Globus pallidus (tissue), 1 donor: ENCODE results near the gene TSNAX.
"Not testable (repeated sequence)": the region's sequence is repeated elsewhere in the genome, so short reads cannot be mapped to it uniquely, and the experiment has no call there.

Source experiments
- DNase-seq: peaks from one replicate; pipeline ENCODE4 v3.0.0-alpha.2; 2015; ENCODE audit warnings: low spot score

TSNAX gene, protein sequence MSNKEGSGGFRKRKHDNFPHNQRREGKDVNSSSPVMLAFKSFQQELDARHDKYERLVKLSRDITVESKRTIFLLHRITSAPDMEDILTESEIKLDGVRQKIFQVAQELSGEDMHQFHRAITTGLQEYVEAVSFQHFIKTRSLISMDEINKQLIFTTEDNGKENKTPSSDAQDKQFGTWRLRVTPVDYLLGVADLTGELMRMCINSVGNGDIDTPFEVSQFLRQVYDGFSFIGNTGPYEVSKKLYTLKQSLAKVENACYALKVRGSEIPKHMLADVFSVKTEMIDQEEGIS

DNA sequence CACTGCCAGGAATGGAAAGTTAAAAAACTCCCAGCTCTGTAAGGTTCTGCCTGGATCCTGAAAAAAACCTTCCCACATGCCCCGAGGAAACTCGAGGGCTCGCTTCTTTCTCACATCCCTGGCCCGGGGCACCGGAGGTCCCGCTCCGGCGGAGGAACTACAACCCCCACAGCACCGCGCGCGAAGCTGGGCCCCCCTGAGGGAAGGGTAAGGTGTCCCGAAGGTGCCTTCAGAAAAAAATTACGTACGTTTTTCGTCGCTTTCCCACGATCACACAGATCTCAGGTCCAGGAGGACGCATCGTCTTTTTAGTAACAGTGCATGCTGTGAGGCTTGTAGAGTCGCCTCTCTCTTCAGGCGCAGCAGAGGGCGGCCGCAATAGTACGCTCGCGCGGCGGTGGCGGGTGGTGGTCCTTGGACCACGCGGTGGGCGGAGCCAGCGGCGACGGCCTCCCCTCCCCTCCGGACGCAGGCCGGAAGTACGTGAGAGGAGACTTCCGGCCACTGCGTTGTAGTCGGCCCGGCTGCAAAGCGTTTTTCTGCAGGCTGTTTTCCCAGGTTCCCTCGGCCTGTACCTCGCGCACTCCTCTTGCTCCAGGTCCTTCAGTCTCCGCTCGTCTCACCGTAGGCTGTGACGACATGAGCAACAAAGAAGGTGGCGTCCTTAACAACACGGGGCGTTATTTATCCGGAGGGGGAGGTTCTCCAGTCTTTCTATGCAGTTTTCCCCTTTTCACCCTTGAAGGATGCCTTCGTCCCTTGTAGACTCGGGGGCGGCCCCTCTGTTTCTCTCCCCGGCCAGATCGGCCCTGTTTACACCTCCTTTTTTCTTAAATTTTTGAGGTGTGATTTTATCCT lies at the start of gene TSNAX:
TSS of gene TSNAX (plus strand) at position 498 of the 858 bp plus-strand sequence. CDS start at position 640, 142 bp downstream.
- peak; percentile 90 for DNase-seq

DNA sequence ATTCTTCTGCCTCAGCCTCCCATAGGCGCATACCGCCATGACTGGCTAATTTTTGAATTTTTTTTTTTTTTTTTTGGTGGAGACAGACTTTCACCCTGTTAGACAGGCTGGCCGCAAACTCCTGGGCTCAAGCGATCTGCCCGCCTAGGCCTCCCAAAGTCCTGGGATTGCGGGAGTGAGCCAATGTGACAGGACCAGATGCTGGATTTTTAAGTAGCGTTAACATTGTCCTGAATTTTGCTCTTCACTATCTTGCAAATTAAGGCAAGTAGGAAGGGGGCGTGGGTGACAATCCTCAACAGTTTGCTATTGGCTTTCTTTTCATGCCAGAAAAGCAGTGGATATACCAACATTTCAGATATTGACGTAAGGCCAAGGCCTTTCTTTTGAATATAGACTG lies 49.7 kb upstream of the TSNAX start:
- DNase-seq = no peak

DNA sequence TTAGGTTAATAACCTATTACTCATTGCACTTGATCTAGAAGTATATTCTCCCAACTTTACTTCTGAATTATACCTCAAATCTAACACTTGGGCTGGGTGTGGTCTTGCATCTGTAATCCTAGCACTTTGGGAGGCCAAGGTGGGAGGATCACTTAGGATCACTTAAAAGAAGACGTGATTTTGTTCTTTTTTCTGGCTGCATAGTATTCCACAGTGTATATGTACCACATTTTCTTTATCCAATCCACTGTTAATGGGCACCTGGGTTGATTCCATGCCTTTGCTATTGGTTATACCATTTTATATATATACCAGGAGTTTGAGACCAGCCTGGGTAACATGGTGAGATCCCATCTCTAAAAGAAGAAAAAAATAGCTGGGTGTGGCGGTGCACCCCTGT lies 48.5 kb upstream of the TSNAX start:
- no peak for DNase-seq

DNA sequence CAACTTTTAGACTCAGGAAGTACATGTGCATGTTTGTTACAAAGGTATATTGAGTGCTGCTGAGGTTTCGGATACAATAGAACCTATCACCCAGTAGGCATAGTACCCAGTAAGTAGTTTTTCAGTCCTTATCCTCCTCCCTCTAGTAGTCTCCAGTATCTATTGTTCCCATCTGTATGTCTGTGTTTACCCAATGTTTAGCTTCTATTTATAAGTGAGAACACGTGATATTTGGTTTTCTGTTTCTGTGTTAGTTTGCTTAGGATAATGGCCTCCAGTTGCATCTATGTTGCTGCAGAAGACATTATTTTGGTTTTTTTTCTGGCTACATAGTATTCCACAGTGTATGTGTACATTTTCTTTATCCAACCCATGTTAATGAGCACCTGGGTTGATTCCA lies 47.2 kb upstream of the TSNAX start:
- DNase-seq = no peak

DNA sequence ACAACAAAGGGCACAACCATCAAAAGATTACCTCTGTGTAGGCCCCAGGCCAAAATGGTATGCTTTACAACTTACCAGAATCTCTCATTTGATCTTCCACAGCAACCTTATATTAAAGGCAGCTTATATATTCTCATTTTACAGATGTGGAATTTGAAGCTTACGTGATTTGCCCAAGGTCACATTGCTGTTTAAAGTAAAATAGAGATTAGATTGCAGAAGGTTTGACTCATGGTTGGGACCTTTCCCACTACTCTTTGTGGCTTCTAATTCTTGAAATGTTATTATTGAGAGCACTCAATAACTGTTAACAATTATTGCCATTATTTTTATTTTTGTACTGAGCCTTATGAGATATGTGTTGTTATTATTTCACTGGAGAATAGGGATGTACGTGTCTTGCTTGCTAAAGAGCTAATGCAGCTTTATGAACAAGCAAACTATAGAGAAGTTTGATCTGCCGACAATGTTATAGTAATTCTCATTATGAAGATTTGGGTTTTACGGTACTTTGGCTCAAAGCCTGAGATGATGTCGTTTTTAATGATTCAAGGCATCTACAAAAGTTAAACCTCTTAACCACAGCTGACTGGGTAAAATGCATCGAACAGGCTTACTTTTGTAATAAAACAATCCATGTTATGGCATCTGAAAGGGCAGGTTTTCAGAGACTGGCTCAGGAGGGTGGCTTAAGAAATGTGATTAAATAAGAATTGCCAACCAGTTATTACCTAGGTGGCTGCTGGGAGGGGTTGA lies 43.3 kb upstream of the TSNAX start:
- no peak for DNase-seq

DNA sequence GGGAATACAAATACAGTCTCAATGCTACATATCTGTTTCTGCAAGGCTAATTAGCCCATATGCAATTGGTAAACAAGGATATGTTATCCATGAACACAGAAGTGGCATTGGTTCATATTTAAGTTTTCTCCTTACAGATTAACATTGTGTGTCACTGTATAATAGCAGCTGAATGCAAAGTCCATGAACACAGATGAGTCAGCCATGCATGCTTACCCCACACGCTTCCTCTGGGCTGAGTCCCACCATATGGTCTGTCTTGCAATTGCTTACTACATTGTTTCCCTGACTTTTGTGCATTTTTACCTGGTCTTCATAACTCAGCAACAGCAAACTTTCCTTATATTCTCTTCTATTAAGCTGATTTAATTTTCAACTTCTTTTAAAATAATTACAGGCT lies 41.5 kb upstream of the TSNAX start:
- DNase-seq = no peak

DNA sequence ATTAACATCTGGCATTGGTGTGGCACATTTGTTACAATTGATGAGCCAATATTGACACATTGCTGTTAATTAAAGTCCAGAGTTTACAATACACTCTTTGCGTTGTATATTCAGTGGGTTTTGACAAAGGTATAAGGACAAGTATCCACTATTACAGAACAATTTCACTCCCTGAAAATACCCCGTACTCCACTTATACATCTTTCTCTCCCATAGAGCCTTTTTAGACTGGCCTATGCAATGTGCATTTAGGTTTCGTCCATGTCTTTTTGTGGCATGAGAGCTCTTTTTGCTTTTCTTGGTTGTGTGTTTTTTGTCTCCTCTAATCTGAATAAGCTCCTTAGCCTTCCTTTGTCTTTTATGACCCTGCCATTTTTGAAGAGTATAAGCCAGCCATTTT lies 40.6 kb upstream of the TSNAX start:
- no peak for DNase-seq

DNA sequence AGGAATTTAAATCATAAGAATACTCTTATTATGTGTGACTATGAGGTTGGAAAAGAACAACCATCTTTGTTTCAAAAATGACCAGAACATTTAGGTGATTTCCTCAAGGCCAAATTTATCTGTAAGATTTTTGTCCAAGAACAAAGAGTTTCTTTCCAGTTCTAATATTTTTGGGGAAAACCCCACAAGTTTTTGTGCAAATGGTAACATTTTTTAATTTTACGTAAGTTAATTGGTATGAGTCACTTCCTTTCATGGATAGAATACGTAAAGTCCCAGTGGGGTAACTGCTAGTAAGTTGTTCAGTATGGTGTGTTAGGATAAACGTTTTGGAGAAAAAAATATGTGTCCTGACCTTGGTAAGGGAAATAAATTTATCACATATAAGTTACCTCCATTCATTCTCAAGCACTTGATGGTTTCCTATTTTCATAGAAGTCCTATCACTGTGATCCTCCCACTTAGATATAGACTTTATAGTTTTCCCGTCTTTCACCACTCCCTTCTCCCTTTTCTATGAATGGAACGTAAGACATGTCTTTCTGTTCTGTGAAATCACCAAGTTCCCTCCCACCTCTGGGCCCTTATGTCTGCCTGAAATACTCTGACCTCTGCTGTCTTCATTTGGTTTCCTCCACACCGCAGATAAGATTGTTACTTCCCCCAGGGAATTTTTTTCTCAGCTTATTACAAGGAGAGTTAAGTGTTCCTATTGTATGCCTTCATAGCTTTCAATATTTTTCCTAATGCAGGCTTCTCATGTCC lies 34.9 kb upstream of the TSNAX start:
- DNase-seq = no peak

DNA sequence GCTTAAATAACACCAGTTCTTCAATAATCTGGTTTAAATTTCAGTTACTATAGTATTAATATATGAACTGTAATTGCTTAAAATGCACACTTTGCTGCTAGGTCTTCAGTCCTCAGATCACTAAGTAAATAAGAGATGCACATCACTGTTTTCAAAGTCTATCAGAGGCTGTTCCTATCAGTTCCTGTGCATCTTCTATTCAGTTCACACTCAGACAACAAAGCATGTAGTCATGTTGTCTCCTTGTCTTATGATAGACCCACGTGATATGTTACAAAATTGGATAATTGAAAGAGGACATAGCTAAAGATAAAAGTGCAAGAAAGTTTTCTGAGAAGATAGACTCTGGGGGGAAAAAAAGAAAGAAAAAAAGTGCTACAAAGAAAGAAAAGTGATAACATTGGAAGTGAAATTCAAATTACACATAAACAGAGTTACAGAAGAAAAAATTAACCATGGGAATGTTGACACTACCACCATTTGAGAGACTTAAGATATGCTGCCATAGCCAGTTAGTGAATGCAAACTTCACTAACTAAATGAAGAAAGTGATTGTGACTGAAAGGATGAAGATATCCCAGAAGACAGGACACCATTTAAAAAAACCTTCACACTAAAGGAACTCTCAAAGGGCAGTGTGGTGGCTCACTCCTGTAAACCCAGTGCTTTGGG lies 33.9 kb upstream of the TSNAX start:
- DNase-seq = no peak

DNA sequence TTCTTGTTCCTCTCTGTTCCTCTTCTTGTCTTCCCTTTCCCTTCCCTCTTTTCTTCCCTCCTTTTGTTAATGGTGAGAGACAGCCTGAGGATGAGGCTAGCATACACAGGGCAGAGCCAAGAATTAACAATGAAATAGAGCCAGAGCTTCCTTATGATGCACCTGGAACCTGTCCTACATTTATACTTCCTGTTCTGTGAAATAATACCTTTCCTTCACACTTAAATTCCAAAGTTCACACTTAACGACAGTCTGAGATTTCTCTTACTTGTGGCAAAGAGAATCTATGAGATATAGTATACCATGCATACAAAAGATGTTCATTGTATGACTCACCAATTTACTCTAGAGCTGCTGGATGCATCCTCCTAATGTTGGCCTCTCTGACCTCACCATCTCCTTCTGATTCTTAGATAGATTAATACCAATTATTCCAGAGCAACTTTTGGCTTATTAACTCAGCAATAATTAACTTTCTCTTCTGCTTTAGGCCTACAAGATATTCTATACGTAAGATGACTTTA lies 30.8 kb upstream of the TSNAX start:
- no peak for DNase-seq

DNA sequence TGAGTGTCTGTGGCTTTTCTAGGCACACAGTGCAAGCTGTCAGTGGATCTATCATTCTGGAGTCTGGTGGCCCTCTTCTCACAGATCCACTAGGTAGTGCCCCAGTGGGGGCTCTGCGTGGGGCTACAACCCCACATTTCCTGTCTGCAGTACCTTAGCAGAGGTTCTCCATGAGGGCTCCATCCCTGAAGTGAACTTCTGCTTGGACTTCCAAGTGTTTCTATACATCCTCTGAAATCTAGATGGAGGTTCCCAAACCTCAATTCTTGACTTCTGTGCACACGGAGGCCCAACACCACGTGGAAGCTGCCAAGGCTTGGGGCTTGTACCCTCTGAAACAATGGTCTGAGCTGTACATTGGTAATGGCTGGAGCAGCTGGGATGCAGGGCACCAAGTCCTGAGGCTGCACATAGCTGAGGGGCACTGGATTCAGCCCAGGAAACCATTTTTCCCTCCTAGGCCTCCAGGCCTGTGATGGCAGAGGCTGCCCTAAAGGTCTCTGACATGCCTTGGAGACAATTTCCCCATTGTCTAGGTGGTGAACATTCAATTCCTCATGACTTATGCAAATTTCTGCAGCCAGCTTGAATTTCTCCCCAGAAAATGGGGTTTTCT lies 29.2 kb upstream of the TSNAX start:
- DNase-seq = no peak

DNA sequence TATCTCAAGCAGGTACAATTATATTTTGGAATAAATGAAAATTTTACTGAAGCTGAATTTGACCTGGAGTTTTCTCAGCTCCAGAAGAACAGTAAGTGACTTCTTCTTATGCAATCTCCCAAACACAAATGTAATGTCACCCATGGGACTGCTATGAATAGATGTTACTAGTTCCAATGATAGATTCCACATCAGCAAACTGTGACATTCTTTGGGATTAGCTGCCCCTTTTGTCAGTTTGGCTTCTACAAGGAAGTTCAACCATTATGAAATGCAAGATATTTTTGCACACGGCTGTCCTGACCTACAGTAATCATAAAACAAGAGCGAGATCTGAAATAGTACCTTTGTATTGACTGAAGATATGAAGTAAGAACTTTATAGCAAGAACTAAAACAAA lies 27.8 kb upstream of the TSNAX start:
- DNase-seq = no peak

DNA sequence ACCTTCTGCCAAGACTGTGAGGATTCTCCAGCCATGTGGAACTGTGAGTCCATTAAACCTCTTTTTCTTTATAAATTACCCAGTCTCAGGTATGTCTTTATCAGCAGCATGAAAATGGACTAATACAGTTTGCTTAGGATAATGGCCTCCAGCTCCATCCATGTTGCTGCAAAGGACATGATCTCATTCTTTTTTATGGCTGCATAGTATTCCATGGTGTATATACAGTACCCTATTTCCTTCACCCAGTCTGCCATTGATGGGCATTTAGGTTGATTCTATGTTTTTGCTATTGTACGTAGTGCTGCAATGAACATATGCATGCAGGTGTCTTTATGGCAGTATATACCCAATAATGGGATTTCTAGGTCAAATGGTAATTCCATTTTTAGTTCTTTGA lies 25.3 kb upstream of the TSNAX start:
- not testable (repeated sequence) for DNase-seq

DNA sequence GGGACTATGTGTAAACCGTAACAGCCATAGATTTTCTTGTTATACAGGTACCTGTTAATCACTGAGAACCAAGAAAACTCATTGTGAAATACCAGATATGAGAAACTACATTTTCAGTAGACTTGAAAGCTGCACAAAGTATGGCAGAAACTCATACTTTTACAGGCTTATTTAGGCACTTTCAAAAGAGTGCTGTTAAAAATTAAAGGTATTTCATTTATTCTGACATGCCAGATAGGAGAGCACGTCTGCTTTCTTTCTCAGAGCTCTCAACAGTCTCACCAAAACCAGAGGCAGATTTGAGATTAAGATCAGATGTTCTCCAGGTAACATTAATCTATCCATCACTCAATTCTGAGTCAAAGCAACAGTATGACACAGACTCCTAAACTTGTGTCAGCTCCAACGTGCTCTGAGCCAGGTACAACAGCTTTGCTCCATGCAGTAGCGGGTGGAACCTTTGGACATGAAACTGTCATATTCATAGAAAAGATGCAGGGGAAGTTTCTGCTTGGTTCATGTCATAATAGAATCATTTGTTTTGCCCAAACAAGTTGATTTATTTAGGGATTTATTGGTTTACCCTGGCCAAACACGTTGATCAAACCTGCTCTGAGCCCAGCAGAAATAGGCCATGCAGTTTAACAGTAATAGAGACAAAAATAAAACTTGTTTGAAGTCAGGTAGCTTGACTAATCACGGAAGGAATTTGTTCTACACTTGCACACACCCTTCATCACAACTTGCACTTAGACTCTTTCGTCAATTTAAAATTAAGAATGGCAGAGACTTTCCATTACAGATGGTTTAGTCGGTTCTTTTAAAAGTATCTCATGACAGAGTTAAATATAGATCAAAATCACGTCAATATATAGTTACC lies 20.8 kb upstream of the TSNAX start:
- no peak for DNase-seq

DNA sequence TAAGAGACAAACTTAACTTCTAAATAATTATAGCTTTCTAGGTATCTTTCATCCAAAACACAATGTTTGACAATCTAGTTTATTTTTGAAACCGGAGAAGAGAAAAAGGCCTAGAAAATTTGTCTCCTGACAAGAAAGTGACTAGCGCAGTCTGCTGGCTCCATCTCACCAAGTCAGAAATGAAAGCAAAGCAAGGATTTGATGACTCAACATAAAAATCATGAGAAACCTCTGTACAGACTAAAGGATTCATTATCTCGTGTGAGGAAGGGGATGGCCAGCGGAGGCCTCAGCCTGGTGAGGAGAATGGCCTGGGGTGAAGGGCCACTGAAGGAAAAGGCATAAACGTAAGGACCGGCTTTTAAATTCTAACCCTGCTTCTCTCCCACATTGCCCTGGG lies 20.0 kb upstream of the TSNAX start:
- DNase-seq = no peak

DNA sequence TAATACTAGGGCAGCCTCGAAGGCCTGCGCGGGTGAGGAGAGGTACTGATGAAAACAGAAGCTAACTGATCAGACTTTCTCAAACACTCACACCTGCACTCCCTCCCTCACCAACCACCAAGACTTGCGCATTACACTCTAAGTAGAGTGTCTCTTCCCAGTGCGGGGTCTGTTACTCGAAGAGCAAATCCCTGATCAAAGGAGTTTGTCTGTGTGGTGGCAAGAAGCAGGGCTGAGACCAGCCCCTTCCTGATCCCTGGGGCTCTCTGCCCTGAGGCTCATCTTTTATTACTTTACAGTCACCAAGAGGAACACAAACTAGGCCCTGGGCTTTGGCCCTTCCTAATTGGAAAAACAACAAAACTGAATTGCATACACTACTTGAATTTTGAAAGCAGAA lies 19.5 kb upstream of the TSNAX start:
- no peak for DNase-seq

DNA sequence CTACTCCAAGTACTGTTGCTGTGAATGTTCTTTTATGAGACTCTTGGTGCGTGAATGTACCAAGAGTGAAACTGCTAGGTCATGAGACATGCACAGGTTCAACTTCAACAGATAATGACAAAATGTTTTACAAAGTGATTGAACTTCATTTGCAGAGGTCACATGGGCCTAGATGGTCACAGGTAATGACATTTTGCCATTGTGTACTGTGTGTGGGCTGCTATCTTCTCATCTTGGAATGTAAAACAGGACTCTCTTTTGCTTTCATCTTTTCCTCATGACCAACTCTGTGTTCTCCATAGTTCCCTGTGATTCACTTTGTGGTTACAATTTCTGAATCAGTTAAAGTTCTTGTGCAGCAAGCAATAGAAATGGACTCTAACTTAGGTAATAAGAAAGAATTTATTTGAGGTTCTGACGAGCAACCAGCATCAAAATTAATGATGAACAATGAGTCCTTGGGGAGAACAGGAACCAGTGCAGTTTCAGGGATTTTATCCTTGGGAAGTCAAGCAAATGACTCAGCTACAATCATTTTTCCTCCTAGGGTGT lies 16.2 kb upstream of the TSNAX start:
- no peak for DNase-seq

DNA sequence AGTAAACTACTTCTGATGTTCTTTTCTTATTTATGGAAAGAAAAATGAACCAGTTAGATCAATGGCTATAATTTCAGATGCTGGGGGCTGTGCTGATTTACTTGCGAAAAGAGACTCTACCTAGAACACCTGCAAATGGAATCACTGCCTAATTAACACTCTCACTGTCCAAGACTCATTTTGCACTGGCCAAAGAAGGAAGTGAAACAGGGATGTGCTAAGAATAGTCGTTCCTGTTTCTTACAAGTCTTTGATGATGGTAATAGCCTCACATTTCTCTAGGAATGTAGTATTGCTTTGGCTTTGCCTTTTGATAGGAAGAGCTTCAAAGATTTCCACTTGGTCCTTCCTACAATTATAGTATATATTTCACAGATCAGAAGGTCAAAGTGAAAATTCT lies 12.7 kb upstream of the TSNAX start:
- DNase-seq = peak; percentile 38

DNA sequence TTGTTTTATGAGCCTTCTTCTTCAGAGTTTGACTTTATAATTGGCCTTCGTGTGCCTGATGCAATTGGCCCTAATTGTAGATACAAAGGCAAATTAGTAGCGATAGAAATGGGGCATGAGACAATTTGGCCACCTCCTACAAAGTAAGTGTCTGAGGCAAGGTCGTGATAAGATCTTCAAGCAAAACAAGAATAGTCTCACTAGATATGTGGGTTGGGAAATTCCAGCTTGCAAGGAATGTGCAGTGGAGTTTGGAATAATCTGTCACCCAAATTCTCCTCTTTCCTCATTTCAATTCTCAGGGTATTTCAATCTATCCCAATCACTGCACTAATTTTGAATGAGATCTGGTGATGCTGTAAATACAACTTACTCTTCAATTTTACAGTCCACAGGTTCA lies 11.4 kb upstream of the TSNAX start:
- no peak for DNase-seq
